WI38 (cell line): ENCODE measurements around the gene GKN2.

Source experiments
- H3K4me3 ChIP-seq: 2 replicates; pipeline ENCODE4 v1.5.1; 2011; ENCODE audit warnings: low read depth, mild to moderate bottlenecking, control low read depth, low read length
- CTCF ChIP-seq: IDR thresholded peaks from 2 replicates; pipeline ENCODE4 v1.5.1; 2012; ENCODE audit warnings: low read depth, mild to moderate bottlenecking, control low read depth, low read length

The GKN2 gene

GRCh38 chr2:68942827-68943226 lies 9.9 kb downstream of the GKN2 start:
- no peak overlapping the region for H3K4me3 ChIP-seq
- TF ChIP-seq CTCF = no peak

GRCh38 chr2:68940369-68940768 lies 12.3 kb downstream of the GKN2 start:
- H3K4me3 ChIP-seq = no peak overlapping the region
- TF ChIP-seq CTCF = no peak

GRCh38 chr2:68939962-68940361 lies 12.7 kb downstream of the GKN2 start:
- H3K4me3 ChIP-seq = no peak overlapping the region
- no peak for TF ChIP-seq CTCF

- no peak overlapping the region for H3K4me3 ChIP-seq
- TF ChIP-seq CTCF = no peak
Observed at GRCh38 chr2:68938938-68939337, 13.8 kb downstream of the GKN2 start.

GRCh38 chr2:68937346-68938055 lies 15.2 kb downstream of the GKN2 start:
- no peak overlapping the region for H3K4me3 ChIP-seq
- TF ChIP-seq CTCF = no peak

GRCh38 chr2:68936889-68937288 lies 15.8 kb downstream of the GKN2 start:
- TF ChIP-seq CTCF = no peak
- no peak overlapping the region for H3K4me3 ChIP-seq

GRCh38 chr2:68936427-68936826 lies 16.3 kb downstream of the GKN2 start:
- H3K4me3 ChIP-seq = no peak overlapping the region
- TF ChIP-seq CTCF = no peak
